PC-9 (cell line): ENCODE data around the gene MOV10. TPM values are rescaled to one million over a fixed set of nuclear protein-coding genes. Genes with fewer than 3 reads are reported as not detected.

ENCODE experiments used
- BruUV-seq: library from RNA; stranded (reverse); fragments of 400-500 nt; replicated peaks from 2 replicates; lab custom pipeline; 2021; lab: Mats Ljungman, UMichigan
- CTCF ChIA-PET: fragments of 300-600 bp; sonication (Branson Sonifier 250); formaldehyde crosslinking; loops from one replicate; lab custom pipeline; 2022; ENCODE audit warnings: antibody characterized with exemption; lab: Charles Lee
- POLR2A ChIA-PET: fragments of 300-600 bp; sonication (Branson Sonifier 250); formaldehyde crosslinking; loops from one replicate; lab custom pipeline; 2022; ENCODE audit warnings: antibody characterized with exemption; ENCODE audit not compliant: unreplicated experiment; lab: Charles Lee
- DNase-seq, 2 experiments: peaks; one replicate each; pipeline versions ENCODE4 v3.0.0 to v3.0.0-alpha.2; 2015 to 2022; ENCODE audit warnings: mixed read lengths in 1 of 2
- H2AFZ ChIP-seq: fragments of 200-600 bp; sonication (generic); 2 replicates; pipeline ENCODE4 v1.8.1; 2017; ENCODE audit warnings: antibody characterized with exemption
- H3F3A ChIP-seq: fragments of 200-600 bp; sonication (generic); 2 replicates; pipeline ENCODE4 v1.8.1; 2017; ENCODE audit warnings: antibody characterized with exemption, mild to moderate bottlenecking, low read depth; ENCODE audit not compliant: insufficient read depth
- H3K27ac ChIP-seq: fragments of 200-600 bp; sonication (generic); 2 replicates; pipeline ENCODE4 v1.6.1; 2016; ENCODE audit warnings: mixed run types
- H3K27me3 ChIP-seq: fragments of 200-600 bp; sonication (generic); 2 replicates; pipeline ENCODE4 v1.6.1; 2016; ENCODE audit warnings: low read depth, mixed run types; ENCODE audit not compliant: insufficient read depth
- H3K36me3 ChIP-seq: fragments of 200-600 bp; sonication (generic); 2 replicates; pipeline ENCODE4 v1.6.1; 2016; ENCODE audit warnings: low read depth, mixed run types
- H3K4me1 ChIP-seq: fragments of 200-600 bp; sonication (generic); replicated peaks from 2 replicates; pipeline ENCODE4 v1.6.1; 2016; ENCODE audit warnings: mixed run types; ENCODE audit not compliant: insufficient read depth
- H3K4me2 ChIP-seq: fragments of 200-600 bp; sonication (generic); 2 replicates; pipeline ENCODE4 v1.6.1; 2017; ENCODE audit warnings: mixed run types
- H3K4me3 ChIP-seq: fragments of 200-600 bp; sonication (generic); 2 replicates; pipeline ENCODE4 v1.6.1; 2016; ENCODE audit warnings: mixed run types
- H3K79me2 ChIP-seq: fragments of 200-600 bp; sonication (generic); 2 replicates; pipeline ENCODE4 v1.6.1; 2017; ENCODE audit warnings: low read depth, mixed run types
- H3K9me2 ChIP-seq: fragments of 200-600 bp; sonication (generic); 2 replicates; pipeline ENCODE4 v1.8.1; 2017; ENCODE audit warnings: mild to moderate bottlenecking; ENCODE audit not compliant: insufficient read depth
- H3K9me3 ChIP-seq: fragments of 200-600 bp; sonication (generic); 2 replicates; pipeline ENCODE4 v1.8.1; 2016; ENCODE audit warnings: low read depth; ENCODE audit not compliant: insufficient read depth
- H4K20me1 ChIP-seq: fragments of 200-600 bp; sonication (generic); 2 replicates; pipeline ENCODE4 v1.8.1; 2017; ENCODE audit not compliant: insufficient read depth
- CTCF ChIP-seq: fragments of 200-600 bp; sonication (generic); conservative IDR thresholded peaks from 2 replicates; pipeline ENCODE4 v1.6.1; 2017; ENCODE audit warnings: mixed run types, antibody characterized with exemption, mild to moderate bottlenecking, moderate library complexity
- EZH2 ChIP-seq: fragments of 200-600 bp; sonication (generic); IDR thresholded peaks from 2 replicates; pipeline ENCODE4 v1.8.0; 2017; ENCODE audit warnings: antibody characterized with exemption, low read depth
- intact Hi-C: fragments of 100-400 bp; cut with micrococcal nuclease; formaldehyde crosslinking; loops from one replicate; pipeline ENCODE4 v1.10.0; 2022; ENCODE audit not compliant: unreplicated experiment
- total RNA-seq: library from RNA; stranded (reverse); gene quantifications from 2 replicates; pipeline ENCODE4 v1.2.3, GENCODE V29; 2021

MOV10 gene
- total RNA-seq, 1 experiment from 2014 or later = 73.7 TPM

GRCh38 chr1:112698366-112699310 lies 24.2 kb downstream of the MOV10 start:
- Histone ChIP-seq H3K9me3 (no peaks in the 10 kb centered on the region), H3K4me3 (no peak overlapping the region), H3F3A (peaks cover 41% of the 10 kb centered on the region), H3K27me3 (no peaks in the 10 kb centered on the region), H3K9me2 (no peaks in the 10 kb centered on the region), H4K20me1 (no peaks in the 10 kb centered on the region), H3K36me3 (peaks cover 27% of the 10 kb centered on the region), H3K79me2 (peaks cover 22% of the 10 kb centered on the region), H3K27ac (peak overlapping the region; percentile 14; the same call in 1 of the 2 replicates), H3K4me2 (no peak overlapping the region), H3K4me1 (peaks cover 55% of the 10 kb centered on the region), H2AFZ (no peak overlapping the region)
- TF ChIP-seq EZH2 = no peak
- no peak for TF ChIP-seq CTCF
- peak; percentile 60 to 79 for DNase-seq
- POLR2A ChIA-PET = interaction anchor here (0.6 to 0.7 kb wide), 2 partner anchors 25 to 233 kb away, joined by 14 to 26 read pairs; no protein-coding TSS in a partner anchor
- intact Hi-C loops = no loop called here
- CTCF ChIA-PET = interaction anchor here (0.7 kb wide), 1 partner anchor 374 kb away, joined by 3 read pairs; no protein-coding TSS in a partner anchor
- BruUV-seq = no TSS peak

- H3K27ac ChIP-seq = peak overlapping the region; percentile 49
- POLR2A ChIA-PET = interaction anchor here (0.6 to 0.7 kb wide), 3 partner anchors 26 to 515 kb away, joined by 3 to 26 read pairs (median 14); no protein-coding TSS in a partner anchor
Measured at GRCh38 chr1:112699425-112700144, 25.1 kb downstream of the MOV10 start.

More at GRCh38 chr1:112699425-112700144, 25.1 kb downstream of the MOV10 start:
- H3K4me3 ChIP-seq = no peak overlapping the region
- no peak for DNase-seq
- BruUV-seq = no TSS peak
- H3K9me2 ChIP-seq = no peaks in the 10 kb centered on the region
- CTCF ChIA-PET = interaction anchor here (0.7 kb wide), 2 partner anchors 146 to 373 kb away, joined by 3 read pairs; no protein-coding TSS in a partner anchor
- H3K4me1 ChIP-seq = peaks cover 65% of the 10 kb centered on the region
- peaks cover 31% of the 10 kb centered on the region for H3K79me2 ChIP-seq
- H3K36me3 ChIP-seq = peaks cover 27% of the 10 kb centered on the region
- H3F3A ChIP-seq = peaks cover 50% of the 10 kb centered on the region
- no peaks in the 10 kb centered on the region for H3K27me3 ChIP-seq
- intact Hi-C loops = loop anchor here (10.0 kb wide), 1 partner anchor 235 kb away; no protein-coding TSS in a partner anchor
- no peak overlapping the region for H2AFZ ChIP-seq
- TF ChIP-seq CTCF (no peak), EZH2 (no peak)
- no peaks in the 10 kb centered on the region for H4K20me1 ChIP-seq
- H3K4me2 ChIP-seq = peak overlapping the region; percentile 64; the same call in 1 of the 2 replicates
- H3K9me3 ChIP-seq = no peaks in the 10 kb centered on the region
